IPS DF 6.9 (cell line): ENCODE data around the gene NTN3.

Source experiments
- DNase-seq: peaks from one replicate; pipeline ENCODE4 v3.0.0-alpha.2; 2013; ENCODE audit warnings: low read depth, low spot score
- H3K27ac ChIP-seq: one replicate; pipeline ENCODE4 v1.5.1; 2013; ENCODE audit warnings: low read length, control low read depth
- H3K27me3 ChIP-seq: 2 replicates; pipeline ENCODE4 v1.6.1; 2013; ENCODE audit warnings: mild to moderate bottlenecking, low read length; ENCODE audit not compliant: control insufficient read depth, insufficient read depth
- H3K36me3 ChIP-seq: 2 replicates; pipeline ENCODE4 v1.6.1; 2013; ENCODE audit warnings: low read length; ENCODE audit not compliant: control insufficient read depth, insufficient read depth
- H3K4me1 ChIP-seq: 2 replicates; pipeline ENCODE4 v1.6.1; 2013; ENCODE audit warnings: low read length; ENCODE audit not compliant: control insufficient read depth, insufficient read depth
- H3K4me3 ChIP-seq: 2 replicates; pipeline ENCODE4 v1.5.1; 2013; ENCODE audit warnings: mild to moderate bottlenecking, low read length
- H3K9me3 ChIP-seq: 2 replicates; pipeline ENCODE4 v1.6.1; 2013; ENCODE audit warnings: low read length, inconsistent platforms; ENCODE audit not compliant: control insufficient read depth, insufficient read depth
- WGBS: extraction: QIAGEN DNeasy Blood & Tissue Kit; methylation state at CpG from one replicate; pipeline ENCODE4 v1.1.7; 2013; ENCODE audit warnings: mixed read lengths, missing lambda C conversion rate; ENCODE audit not compliant: insufficient read length, insufficient coverage; 5-methylcytosine and 5-hydroxymethylcytosine counted together

Gene NTN3

GRCh38 chr16:2471016-2471652 lies at the start of gene NTN3:
Gene NTN3 (plus strand): TSS chr16:2471297. CDS start chr16:2471702, 405 bp downstream.
- H3K4me3 ChIP-seq, result peak within 1 kb of the TSS; percentile 24; the same call in 1 of the 2 replicates
- no peaks in the 10 kb centered on the region for H3K36me3 ChIP-seq
- WGBS, result no CpG with 5 or more reads among the region's 59 CpGs
- H3K27ac ChIP-seq, result no peak within 1 kb of the TSS
- H3K9me3 ChIP-seq, result no peaks in the 10 kb centered on the region
- peaks cover 23% of the 10 kb centered on the region for H3K4me1 ChIP-seq
- peaks cover 17% of the 10 kb centered on the region for H3K27me3 ChIP-seq
- no peak for DNase-seq

DNA sequence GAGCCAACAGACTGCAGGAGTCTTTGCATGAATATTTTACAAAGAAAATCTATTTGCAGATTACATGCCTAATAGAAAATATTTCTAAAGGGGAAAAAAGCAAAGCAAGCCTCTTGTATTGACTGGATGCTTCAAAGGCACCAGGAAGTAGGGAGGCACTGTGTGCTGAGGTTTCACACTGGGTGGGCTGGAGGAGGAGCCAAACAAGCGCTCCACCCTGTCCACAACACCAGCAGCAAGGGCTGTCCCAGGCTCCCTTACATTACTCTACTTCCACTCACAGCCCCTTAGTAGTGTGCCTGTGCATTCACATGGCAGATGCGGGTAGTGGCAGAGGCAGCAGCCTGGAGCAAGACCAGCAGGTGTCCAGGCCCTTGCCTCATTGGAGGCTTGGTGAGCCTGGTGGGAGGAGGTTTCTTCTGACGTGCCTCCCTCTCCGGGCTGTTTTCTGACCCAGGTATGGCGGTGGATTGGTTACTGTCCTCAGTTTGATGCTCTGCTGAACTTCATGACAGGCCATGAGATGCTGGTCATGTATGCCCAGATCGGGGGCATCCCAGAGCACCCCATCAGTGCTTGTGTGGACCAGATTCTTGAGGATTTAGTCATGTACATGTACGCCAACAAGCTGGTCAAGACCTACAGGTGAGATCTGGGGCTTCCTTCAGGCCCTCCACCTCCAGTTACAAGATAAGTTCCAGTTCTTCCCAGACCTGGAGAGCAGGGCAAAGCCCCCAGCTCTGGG lies 48.8 kb upstream of the NTN3 start:
- Histone ChIP-seq H3K4me3 (no peak overlapping the region), H3K9me3 (no peaks in the 10 kb centered on the region), H3K36me3 (no peaks in the 10 kb centered on the region), H3K27ac (no peak overlapping the region), H3K4me1 (no peaks in the 10 kb centered on the region), H3K27me3 (no peaks in the 10 kb centered on the region)
- WGBS, result no CpG with 5 or more reads among the region's 7 CpGs
- no peak for DNase-seq

DNA sequence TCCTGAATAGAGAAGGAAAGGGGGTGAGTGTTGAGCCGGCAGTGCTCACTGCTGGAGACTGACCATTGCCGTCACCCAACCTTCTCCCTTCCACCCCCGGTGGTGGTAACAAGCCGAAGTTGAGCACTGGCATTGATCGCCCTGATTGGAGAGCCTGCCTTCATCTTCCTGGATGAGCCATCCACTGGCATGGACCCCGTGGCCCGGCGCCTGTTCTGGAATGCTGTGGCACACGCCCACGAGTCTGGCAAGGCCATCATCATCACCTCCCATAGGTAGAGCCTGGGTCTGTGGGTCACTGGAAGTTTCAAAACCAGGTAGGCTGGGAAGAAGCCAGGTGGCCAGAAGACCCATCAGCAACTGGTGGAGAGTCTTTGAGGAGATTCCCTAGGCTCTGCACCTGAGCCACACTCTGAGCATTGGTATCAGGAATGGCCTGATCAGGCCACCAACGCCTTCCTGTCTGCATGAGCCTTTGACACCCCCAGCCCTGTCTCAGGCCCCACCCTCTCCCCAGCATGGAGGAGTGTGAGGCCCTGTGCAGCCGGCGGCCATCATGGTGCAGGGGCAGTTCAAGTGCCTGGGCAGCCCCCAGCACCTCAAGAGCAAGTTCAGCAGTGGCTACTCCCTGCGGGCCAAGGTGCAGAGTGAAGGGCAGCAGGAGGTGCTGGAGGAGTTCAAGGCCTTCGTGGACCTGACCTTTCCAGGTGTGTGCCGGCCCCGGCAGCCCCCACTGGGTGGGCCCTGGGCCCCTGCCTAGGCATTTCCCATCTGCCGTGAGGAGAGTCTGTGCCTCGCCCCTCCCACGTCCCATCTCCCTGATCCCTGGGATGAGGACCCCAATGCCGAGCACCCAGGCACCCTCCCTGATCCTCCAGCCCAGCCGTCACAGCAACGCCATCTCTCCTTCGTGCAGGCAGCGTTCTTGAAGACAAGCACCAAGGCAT lies 46.8 kb upstream of the NTN3 start:
- Histone ChIP-seq H3K4me1 (no peaks in the 10 kb centered on the region), H3K4me3 (no peak overlapping the region), H3K27ac (no peak overlapping the region), H3K27me3 (no peaks in the 10 kb centered on the region), H3K9me3 (no peaks in the 10 kb centered on the region), H3K36me3 (no peaks in the 10 kb centered on the region)
- no CpG with 5 or more reads among the region's 25 CpGs for WGBS
- no peak for DNase-seq

GRCh38 chr16:2425008-2425518 lies 46.0 kb upstream of the NTN3 start:
- Histone ChIP-seq H3K27me3 (no peaks in the 10 kb centered on the region), H3K9me3 (no peaks in the 10 kb centered on the region), H3K4me1 (no peaks in the 10 kb centered on the region), H3K4me3 (no peak overlapping the region), H3K27ac (no peak overlapping the region), H3K36me3 (no peaks in the 10 kb centered on the region)
- DNase-seq, result no peak
- WGBS, result no CpG with 5 or more reads among the region's 9 CpGs

- no CpG with 5 or more reads among the region's 13 CpGs for WGBS
- H3K36me3 ChIP-seq, result no peaks in the 10 kb centered on the region
- no peaks in the 10 kb centered on the region for H3K9me3 ChIP-seq
Observed at GRCh38 chr16:2425825-2426430, 45.2 kb upstream of the NTN3 start.

GRCh38 chr16:2426941-2427361 lies 44.1 kb upstream of the NTN3 start:
- H3K27me3 ChIP-seq, result no peaks in the 10 kb centered on the region
- no peak overlapping the region for H3K27ac ChIP-seq
- no peaks in the 10 kb centered on the region for H3K4me1 ChIP-seq
- no peak for DNase-seq
- no peak overlapping the region for H3K4me3 ChIP-seq
- no peaks in the 10 kb centered on the region for H3K9me3 ChIP-seq
- no CpG with 5 or more reads among the region's 6 CpGs for WGBS
- no peaks in the 10 kb centered on the region for H3K36me3 ChIP-seq

More at GRCh38 chr16:2425825-2426430, 45.2 kb upstream of the NTN3 start:
- no peak overlapping the region for H3K4me3 ChIP-seq
- no peaks in the 10 kb centered on the region for H3K4me1 ChIP-seq
- H3K27ac ChIP-seq, result no peak overlapping the region
- DNase-seq, result no peak
- no peaks in the 10 kb centered on the region for H3K27me3 ChIP-seq

GRCh38 chr16:2427526-2427925 lies 43.6 kb upstream of the NTN3 start:
- Histone ChIP-seq H3K27ac (no peak overlapping the region), H3K4me3 (no peak overlapping the region), H3K4me1 (no peaks in the 10 kb centered on the region), H3K9me3 (no peaks in the 10 kb centered on the region), H3K27me3 (no peaks in the 10 kb centered on the region), H3K36me3 (no peaks in the 10 kb centered on the region; the same call in 1 of the 2 replicates)
- 100% methylated on average over 2 of the region's 4 CpGs for WGBS
- no peak for DNase-seq

GRCh38 chr16:2428051-2428783 lies 42.9 kb upstream of the NTN3 start:
- peak overlapping the region; percentile 40; the same call in 1 of the 2 replicates for H3K4me3 ChIP-seq
- peaks cover 6% of the 10 kb centered on the region for H3K36me3 ChIP-seq
- no peaks in the 10 kb centered on the region for H3K4me1 ChIP-seq
- no CpG with 5 or more reads among the region's 28 CpGs for WGBS
- H3K9me3 ChIP-seq, result no peaks in the 10 kb centered on the region
- H3K27me3 ChIP-seq, result no peaks in the 10 kb centered on the region
- DNase-seq, result peak; percentile 13
- no peak overlapping the region for H3K27ac ChIP-seq

DNA sequence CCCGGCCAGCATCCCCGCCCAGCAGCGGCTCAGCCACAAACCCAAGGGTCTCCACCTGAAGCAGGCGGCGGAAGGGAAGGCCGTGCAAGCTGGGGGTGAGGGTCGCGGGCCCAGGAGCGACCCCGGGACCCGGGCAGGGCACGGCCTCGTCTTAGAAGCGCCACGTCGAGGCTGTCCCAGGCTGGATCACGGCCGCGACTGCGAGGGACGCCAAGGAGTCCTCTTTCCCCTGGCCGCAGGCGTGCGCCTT lies 42.4 kb upstream of the NTN3 start:
- Histone ChIP-seq H3K36me3 (peaks cover 6% of the 10 kb centered on the region), H3K4me1 (no peaks in the 10 kb centered on the region), H3K9me3 (no peaks in the 10 kb centered on the region), H3K27ac (no peak overlapping the region), H3K4me3 (peak overlapping the region; percentile 40; the same call in 1 of the 2 replicates), H3K27me3 (no peaks in the 10 kb centered on the region)
- no CpG with 5 or more reads among the region's 24 CpGs for WGBS
- no peak for DNase-seq
